Islet precursor cell (in vitro differentiated cells): ENCODE measurements around the gene SRGAP2B.
"Not testable (repeated sequence)": the region's sequence is repeated elsewhere in the genome, so short reads cannot be mapped to it uniquely, and the experiment has no call there.

Experiments used
- DNase-seq: peaks from one replicate; pipeline ENCODE4 v3.0.0-alpha.2; 2018

The SRGAP2B gene

DNA sequence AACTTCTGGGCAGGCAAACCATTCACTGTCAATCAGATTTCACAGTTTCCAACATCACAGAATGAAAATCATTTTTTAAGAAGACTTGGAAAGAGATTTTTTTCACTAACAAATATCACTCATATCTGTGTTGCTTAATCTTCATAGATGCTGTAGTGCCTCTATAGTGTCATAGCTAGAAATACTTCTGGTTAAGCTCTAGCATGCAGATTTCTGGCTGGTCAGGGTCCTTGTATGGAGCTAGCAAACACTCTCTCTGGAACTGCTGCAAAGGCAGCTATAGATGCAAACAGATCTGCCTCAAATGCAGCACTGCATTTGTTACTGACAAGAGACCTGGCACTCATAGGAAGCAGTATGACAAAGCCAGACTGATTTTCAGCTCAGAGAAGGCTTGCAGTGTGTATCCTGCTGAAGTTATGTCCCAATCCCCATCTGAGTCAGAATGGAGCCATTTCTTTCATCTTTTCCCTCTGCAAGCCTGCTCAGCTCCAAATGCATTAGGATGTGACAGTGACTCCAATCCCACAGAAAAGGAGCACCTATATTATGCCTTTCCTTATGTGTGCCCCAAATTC, 99.2 kb downstream of the SRGAP2B start:
- DNase-seq, result peak; percentile 46

- DNase-seq, result not testable (repeated sequence)
These were observed 102.2 kb downstream of the SRGAP2B start for GRCh38 chr1:144992915-144993314.

DNA sequence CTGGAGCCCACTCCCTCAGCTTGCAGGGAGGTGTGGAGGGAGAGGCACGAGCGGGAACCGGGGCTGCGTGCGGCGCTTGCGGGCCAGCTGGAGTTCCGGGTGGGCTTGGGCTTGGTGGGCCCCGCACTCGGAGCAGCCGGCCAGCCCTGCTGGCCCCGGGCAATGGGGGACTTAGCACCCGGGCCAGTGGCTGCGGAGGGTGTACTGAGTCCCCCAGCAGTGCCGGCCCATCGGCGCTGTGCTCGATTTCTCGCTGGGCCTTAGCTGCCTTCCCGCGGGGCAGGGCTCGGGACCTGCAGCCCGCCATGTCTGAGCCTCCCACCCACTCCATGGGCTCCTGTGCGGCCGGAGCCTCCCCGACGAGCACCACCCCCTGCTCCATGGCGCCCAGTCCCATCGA, 104.5 kb downstream of the SRGAP2B start:
- DNase-seq, result not testable (repeated sequence)

DNA sequence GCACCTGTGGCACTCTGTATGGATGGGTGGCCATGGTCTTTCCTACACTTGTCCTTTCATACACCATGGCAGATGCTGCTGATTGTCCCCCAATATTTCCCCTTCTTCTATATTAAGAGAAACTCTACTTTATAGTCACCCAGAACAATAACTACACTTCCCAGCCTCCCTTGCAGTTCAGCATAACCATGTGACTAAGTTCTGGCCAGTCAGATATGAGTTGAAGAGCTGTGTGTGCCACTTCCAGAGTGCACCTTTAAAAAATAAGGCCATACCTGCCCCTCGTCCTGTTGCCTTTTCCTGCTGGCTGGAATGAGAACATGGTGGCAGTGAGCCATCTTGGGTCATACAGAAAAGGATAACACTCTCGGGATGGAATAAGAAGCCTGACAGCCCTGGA, 108.0 kb downstream of the SRGAP2B start:
- not testable (repeated sequence) for DNase-seq

- not testable (repeated sequence) for DNase-seq
These were observed 108.8 kb downstream of the SRGAP2B start for GRCh38 chr1:144986171-144986860.

- not testable (repeated sequence) for DNase-seq
These were observed 109.5 kb downstream of the SRGAP2B start for GRCh38 chr1:144985550-144986170.

DNA sequence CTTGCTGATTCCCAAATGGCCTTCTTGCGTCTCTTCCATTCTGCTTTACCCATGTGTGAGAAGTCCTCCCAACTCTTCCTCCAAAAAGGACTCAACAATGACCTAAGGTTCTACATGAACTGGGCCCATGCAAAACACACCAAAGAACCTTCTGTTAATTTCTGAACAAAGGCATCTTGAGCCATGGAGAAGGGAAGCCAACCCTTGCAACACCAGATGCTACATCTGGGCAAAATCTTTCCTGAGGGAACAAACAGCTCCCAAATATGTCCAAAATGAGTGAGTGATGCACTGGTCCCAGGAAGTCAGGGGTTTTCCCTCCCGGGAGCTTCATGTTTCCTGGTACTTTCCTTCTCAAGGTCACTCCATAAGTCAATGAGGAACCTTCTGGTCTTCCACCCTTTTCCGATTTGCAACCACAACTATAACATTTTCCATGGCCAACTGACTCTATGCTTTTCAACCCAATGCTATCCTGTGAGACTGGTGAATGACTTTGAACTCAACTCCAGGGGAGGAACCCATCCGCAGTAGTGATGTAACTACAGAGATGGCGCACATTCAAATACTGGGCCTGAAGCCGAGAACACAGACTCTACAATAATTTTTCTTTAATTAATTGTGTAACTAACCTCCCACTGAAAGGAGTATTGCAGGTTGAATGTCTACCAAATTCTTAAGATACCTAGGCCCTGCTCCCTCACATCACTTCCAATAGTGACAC, 112.2 kb downstream of the SRGAP2B start:
- not testable (repeated sequence) for DNase-seq

DNA sequence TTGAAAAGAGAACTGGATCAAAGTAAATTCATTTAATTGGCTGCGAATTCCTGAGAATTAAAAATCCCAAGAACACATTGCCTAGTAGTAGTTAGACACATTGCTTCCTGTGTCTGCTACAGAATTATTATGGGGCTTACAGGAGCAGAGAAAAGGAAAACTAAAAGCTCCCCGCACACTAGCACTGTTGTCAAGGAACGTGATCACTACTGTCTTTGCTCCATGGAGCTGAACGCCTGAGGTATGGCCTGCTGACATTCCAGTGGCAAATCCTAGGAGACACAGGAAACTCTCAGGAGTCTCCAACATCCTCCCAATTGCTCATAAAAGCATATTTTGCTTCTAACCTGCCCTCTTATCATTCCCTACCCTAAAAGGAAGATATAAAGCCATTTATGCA, 114.0 kb downstream of the SRGAP2B start:
- DNase-seq, result not testable (repeated sequence)

GRCh38 chr1:144979960-144980595, 115.0 kb downstream of the SRGAP2B start:
- DNase-seq, result not testable (repeated sequence)

- DNase-seq, result not testable (repeated sequence)
These were observed 117.3 kb downstream of the SRGAP2B start for GRCh38 chr1:144977856-144978255.

DNA sequence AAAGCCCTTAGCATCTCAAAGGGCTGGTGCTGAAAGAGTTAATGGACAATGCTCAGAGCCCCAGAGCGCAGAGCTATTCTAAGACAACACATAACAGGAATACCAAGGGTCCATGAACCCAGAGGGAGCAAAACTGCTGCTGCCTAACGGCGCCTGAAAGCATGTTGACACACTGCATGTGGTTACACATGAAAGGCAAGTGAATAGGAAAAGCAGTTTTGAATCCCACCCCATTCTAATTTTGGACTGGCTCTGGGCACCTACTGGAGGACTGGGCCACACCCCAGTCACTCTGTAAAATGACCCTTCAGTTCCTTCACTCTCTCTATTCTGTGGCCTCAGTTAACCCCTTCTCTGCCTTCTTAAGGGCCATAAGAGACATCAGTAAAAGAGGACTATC, 123.2 kb downstream of the SRGAP2B start:
- not testable (repeated sequence) for DNase-seq

- not testable (repeated sequence) for DNase-seq
These were observed 128.6 kb downstream of the SRGAP2B start for GRCh38 chr1:144966488-144966887.

DNA sequence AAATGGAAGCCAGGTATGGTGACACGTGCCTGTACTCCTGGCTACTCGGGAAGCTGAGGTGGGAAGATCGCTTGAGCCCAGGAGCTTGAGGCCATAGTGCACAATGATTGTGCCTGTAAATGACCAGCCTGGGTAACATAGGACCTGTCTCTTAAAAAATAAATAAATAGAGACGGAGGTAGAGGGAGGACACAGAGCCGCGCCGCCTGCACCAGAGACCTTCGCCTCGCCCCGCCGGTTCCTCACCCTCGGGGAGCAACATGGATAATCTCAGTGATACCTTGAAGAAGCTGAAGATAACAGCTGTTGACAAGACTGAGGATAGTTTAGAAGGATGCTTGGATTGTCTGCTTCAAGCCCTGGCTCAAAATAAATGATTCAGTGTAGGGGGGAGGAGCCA, 130.4 kb downstream of the SRGAP2B start:
- DNase-seq, result peak; percentile 19

GRCh38 chr1:144964186-144964585, 130.9 kb downstream of the SRGAP2B start:
- not testable (repeated sequence) for DNase-seq

GRCh38 chr1:144963571-144963970, 131.6 kb downstream of the SRGAP2B start:
- DNase-seq, result not testable (repeated sequence)

- not testable (repeated sequence) for DNase-seq
These were observed 133.2 kb downstream of the SRGAP2B start for GRCh38 chr1:144961604-144962583.

DNA sequence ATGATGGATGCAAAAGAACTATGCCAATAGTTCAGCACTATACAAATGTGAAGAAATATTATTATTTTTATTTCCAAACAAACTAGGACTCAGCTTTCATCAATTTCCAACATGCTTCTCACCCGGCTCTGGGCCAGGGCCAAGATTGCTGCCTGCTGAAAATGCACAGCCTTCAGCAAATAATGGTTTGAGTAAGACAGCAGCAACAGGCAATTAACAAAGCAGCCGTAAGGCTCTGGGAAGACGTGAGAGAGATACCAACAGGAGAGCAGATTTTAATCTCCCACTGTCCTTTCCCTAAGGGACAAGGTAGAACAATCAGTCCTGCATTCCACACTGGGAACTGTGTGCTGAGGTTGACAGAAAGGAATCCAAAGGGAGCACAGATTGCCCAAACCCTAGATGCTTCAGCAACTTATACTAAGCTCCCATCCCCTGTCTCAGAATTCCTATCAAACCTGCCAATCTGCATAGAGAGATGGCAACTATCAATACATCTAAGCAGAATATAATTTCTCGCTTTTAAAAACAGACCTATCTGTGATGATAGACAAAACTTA, 134.1 kb downstream of the SRGAP2B start:
- not testable (repeated sequence) for DNase-seq

DNA sequence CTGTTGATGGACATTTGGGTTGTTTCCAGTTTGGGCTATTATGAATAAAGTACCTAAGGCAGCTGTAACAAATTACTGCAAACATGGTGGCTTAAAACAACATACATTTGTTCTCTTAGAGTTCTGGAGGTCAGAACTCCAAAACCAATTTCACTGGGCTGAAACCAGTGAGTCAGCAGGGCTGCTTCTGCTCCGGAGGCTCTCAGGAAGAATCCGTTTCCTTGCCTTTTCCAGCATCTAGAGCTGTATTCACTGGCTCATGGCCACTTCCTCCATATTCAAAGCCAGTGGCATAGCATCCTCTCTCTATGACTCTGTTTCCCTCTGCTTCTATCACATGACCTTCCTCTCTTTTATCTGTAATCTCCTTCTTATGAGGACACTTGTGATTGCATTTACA, 146.7 kb downstream of the SRGAP2B start:
- DNase-seq, result not testable (repeated sequence)

- not testable (repeated sequence) for DNase-seq
These were observed 147.6 kb downstream of the SRGAP2B start for GRCh38 chr1:144947495-144947894.

DNA sequence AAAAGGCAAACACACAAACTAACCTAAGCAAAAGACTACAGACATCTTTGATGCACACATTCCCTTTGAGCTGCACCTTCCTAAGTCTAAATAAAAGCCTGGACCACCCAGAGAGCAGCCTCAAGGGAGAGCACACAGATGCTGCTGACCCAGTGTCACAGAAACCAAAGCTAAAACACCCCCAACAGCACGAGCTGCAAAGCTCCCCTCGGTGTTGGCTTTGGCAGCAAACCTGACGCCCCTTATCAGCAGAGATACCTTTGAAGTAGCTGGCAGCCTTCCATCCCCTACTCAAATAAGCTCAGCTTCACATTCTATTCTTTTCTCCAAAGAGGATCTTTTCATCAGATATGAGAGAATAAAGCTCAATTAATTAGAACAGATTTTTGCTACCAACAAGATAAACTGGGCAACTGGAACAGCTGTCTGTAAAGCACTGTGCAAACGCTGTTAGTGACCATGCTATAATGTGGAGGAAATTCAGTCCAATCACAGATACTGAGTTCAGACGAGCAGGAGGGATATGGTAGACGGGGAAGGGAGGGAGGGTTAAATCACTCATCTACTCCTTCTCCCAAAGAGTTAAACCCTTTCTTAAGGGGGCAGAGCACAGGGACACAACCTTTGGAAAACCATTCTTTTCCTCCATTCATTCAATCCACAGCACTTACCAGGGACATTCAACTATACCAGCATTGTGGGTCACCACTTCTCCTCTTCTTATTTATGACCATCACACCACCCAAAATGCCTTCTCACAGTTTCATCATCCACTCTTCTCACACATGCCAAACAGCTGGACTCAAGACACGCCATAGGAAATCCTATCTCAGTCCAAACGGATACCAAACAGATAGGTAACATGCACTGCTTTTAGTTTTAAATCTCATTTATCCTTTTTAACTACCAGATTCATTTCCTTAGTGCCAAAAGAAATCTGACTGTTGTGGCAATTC, 148.3 kb downstream of the SRGAP2B start:
- DNase-seq, result not testable (repeated sequence)
